IMR-90 (cell line): ENCODE measurements around the gene MFAP4. TPM values are rescaled to one million over a fixed set of nuclear protein-coding genes. Genes with fewer than 3 reads are reported as not detected.

Experiments used
- ATAC-seq: fragments of 200-7000 bp; cut with Tn5 transposase; 2 replicates; pipeline ENCODE4 v1.9.1; 2020; ENCODE audit warnings: low read depth, mild to moderate bottlenecking, moderate library complexity
- BruUV-seq: library from RNA; stranded (reverse); fragments of 400-500 nt; replicated peaks from 2 replicates; lab custom pipeline; 2021; lab: Mats Ljungman, UMichigan
- CTCF ChIA-PET: fragments of 300-600 bp; formaldehyde crosslinking; extraction: SDS; loops from one replicate; lab custom pipeline; 2021; ENCODE audit warnings: antibody characterized with exemption; lab: Yijun Ruan, JAX
- POLR2A ChIA-PET: fragments of 300-600 bp; sonication (Branson Sonifier 250); formaldehyde crosslinking; loops from one replicate; lab custom pipeline; 2022; ENCODE audit warnings: antibody characterized with exemption; ENCODE audit not compliant: unreplicated experiment; lab: Charles Lee
- DNase-seq: peaks from one replicate; pipeline ENCODE4 v3.0.0; 2013
- H2AFZ ChIP-seq: replicated peaks from 2 replicates; pipeline ENCODE3; 2013; ENCODE audit warnings: low read length, mild to moderate bottlenecking; ENCODE audit not compliant: poor library complexity
- H2AK5ac ChIP-seq: 2 replicates; pipeline ENCODE4 v1.6.1; 2013; ENCODE audit warnings: low read depth, low read length, inconsistent platforms
- H2AK9ac ChIP-seq: replicated peaks from 2 replicates; pipeline ENCODE3; 2013; ENCODE audit warnings: mild to moderate bottlenecking, low read depth, low read length, moderate library complexity; ENCODE audit not compliant: poor library complexity
- H2BK120ac ChIP-seq: 2 replicates; pipeline ENCODE4 v1.6.1; 2013; ENCODE audit warnings: low read depth, low read length, inconsistent platforms
- H2BK15ac ChIP-seq: 3 replicates; pipeline ENCODE4 v1.6.1; 2013; ENCODE audit warnings: low read depth, low read length, inconsistent platforms
- H2BK20ac ChIP-seq: 2 replicates; pipeline ENCODE4 v1.6.1; 2013; ENCODE audit warnings: low read depth, mild to moderate bottlenecking, inconsistent platforms, low read length, moderate library complexity
- H2BK5ac ChIP-seq: 2 replicates; pipeline ENCODE4 v1.6.1; 2013; ENCODE audit warnings: mild to moderate bottlenecking, low read depth, low read length, inconsistent platforms; ENCODE audit not compliant: poor library complexity, severe bottlenecking
- H3K14ac ChIP-seq: replicated peaks from 2 replicates; pipeline ENCODE4 v1.6.1; 2013; ENCODE audit warnings: low read depth, low read length, inconsistent platforms
- H3K18ac ChIP-seq: 2 replicates; pipeline ENCODE4 v1.6.1; 2013; ENCODE audit warnings: low read depth, low read length, control low read depth
- H3K23ac ChIP-seq: 2 replicates; pipeline ENCODE4 v1.6.1; 2013; ENCODE audit warnings: low read depth, low read length, inconsistent platforms
- H3K27ac ChIP-seq: 2 replicates; pipeline ENCODE4 v1.5.1; 2013; ENCODE audit warnings: mild to moderate bottlenecking, control low read depth, low read length; ENCODE audit not compliant: insufficient read depth
- H3K27me3 ChIP-seq: 2 replicates; pipeline ENCODE4 v1.6.1; 2013; ENCODE audit warnings: low read length; ENCODE audit not compliant: control insufficient read depth, insufficient read depth
- H3K36me3 ChIP-seq: 2 replicates; pipeline ENCODE4 v1.6.1; 2013; ENCODE audit warnings: low read length, mixed read lengths; ENCODE audit not compliant: control insufficient read depth, insufficient read depth
- H3K4ac ChIP-seq: 2 replicates; pipeline ENCODE4 v1.6.1; 2013; ENCODE audit warnings: low read depth, low read length, inconsistent platforms
- H3K4me1 ChIP-seq: 2 replicates; pipeline ENCODE4 v1.6.1; 2013; ENCODE audit warnings: low read length, mixed read lengths; ENCODE audit not compliant: control insufficient read depth, insufficient read depth
- H3K4me2 ChIP-seq: 2 replicates; pipeline ENCODE4 v1.6.1; 2013; ENCODE audit warnings: low read depth, mild to moderate bottlenecking, control low read depth, low read length, moderate library complexity
- H3K4me3 ChIP-seq: 2 replicates; pipeline ENCODE4 v1.5.1; 2013; ENCODE audit warnings: low read depth, mild to moderate bottlenecking, control low read depth, low read length, moderate library complexity; ENCODE audit not compliant: insufficient read depth
- H3K56ac ChIP-seq: 2 replicates; pipeline ENCODE4 v1.6.1; 2013; ENCODE audit warnings: low read length, inconsistent platforms; ENCODE audit not compliant: insufficient read depth; ENCODE audit errors: extremely low read depth
- H3K79me1 ChIP-seq, 2 experiments: 2 replicates each; pipeline ENCODE4 v1.6.1; 2013; ENCODE audit warnings: low read length in 2 of 2, inconsistent platforms in 1 of 2, low read depth in 1 of 2
- H3K9ac ChIP-seq: 2 replicates; pipeline ENCODE4 v1.6.1; 2013; ENCODE audit warnings: low read depth, low read length, control low read depth
- H3K9me1 ChIP-seq: 2 replicates; pipeline ENCODE4 v1.6.1; 2013; ENCODE audit warnings: low read length, inconsistent platforms; ENCODE audit not compliant: insufficient read depth
- H3K9me3 ChIP-seq: 2 replicates; pipeline ENCODE4 v1.6.1; 2013; ENCODE audit warnings: low read length; ENCODE audit not compliant: control insufficient read depth, insufficient read depth
- H4K20me1 ChIP-seq: 2 replicates; pipeline ENCODE4 v1.6.1; 2013; ENCODE audit warnings: low read length, inconsistent platforms; ENCODE audit not compliant: insufficient read depth
- H4K5ac ChIP-seq: 2 replicates; pipeline ENCODE4 v1.6.1; 2013; ENCODE audit warnings: mild to moderate bottlenecking, low read depth, low read length, control low read depth
- H4K8ac ChIP-seq, 2 experiments: 2 replicates each; pipeline ENCODE4 v1.6.1; 2013; ENCODE audit warnings: low read depth in 2 of 2, low read length in 2 of 2, control low read depth in 1 of 2, inconsistent platforms in 1 of 2
- H4K91ac ChIP-seq: 2 replicates; pipeline ENCODE4 v1.6.1; 2013; ENCODE audit warnings: low read depth, low read length, inconsistent platforms; ENCODE audit not compliant: insufficient read depth
- CEBPB ChIP-seq: IDR thresholded peaks from 2 replicates; pipeline ENCODE4 v1.6.1; 2012; ENCODE audit warnings: low read depth, low read length, improper control_type of control experiment
- CHD1 ChIP-seq: IDR thresholded peaks from 2 replicates; pipeline ENCODE4 v1.6.1; 2012; ENCODE audit warnings: low read depth, low read length, improper control_type of control experiment
- FOS ChIP-seq: fragments of 150-350 bp; IDR thresholded peaks from 2 replicates; pipeline ENCODE4 v1.6.1; 2016; ENCODE audit warnings: low read depth, low read length
- MAFK ChIP-seq: IDR thresholded peaks from 2 replicates; pipeline ENCODE4 v1.6.1; 2012; ENCODE audit warnings: low read depth, low read length, improper control_type of control experiment
- MAZ ChIP-seq: IDR thresholded peaks from 2 replicates; pipeline ENCODE4 v1.6.1; 2012; ENCODE audit warnings: low read depth, mild to moderate bottlenecking, low read length, improper control_type of control experiment, moderate library complexity, borderline replicate concordance
- POLR2A ChIP-seq: IDR thresholded peaks from 2 replicates; pipeline ENCODE4 v1.6.1; 2012; ENCODE audit warnings: mild to moderate bottlenecking, low read depth, low read length
- RAD21 ChIP-seq: IDR thresholded peaks from 2 replicates; pipeline ENCODE4 v1.6.1; 2012; ENCODE audit warnings: low read length, improper control_type of control experiment
- RCOR1 ChIP-seq: IDR thresholded peaks from 2 replicates; pipeline ENCODE4 v1.6.1; 2012; ENCODE audit warnings: mild to moderate bottlenecking, low read length, improper control_type of control experiment; ENCODE audit not compliant: insufficient replicate concordance
- WGBS, 2 experiments: methylation state at CpG; one replicate each; pipeline versions ENCODE4 v1.1.5 to v1.1.7; 2013; ENCODE audit warnings: missing lambda C conversion rate in 2 of 2; ENCODE audit not compliant: insufficient read length in 1 of 2; ENCODE audit errors: extremely low coverage in 2 of 2; 5-methylcytosine and 5-hydroxymethylcytosine counted together
- dilution Hi-C: fragments of 300-500 bp; cut with HindIII; formaldehyde crosslinking; loops from one replicate; pipeline ENCODE4 v1.14.3; 2018; ENCODE audit warnings: low sequenced_read_pairs; ENCODE audit not compliant: unreplicated experiment
- in situ Hi-C: fragments of 300-500 bp; cut with MboI; formaldehyde crosslinking; loops from 3 replicates; pipeline ENCODE4 v1.14.3; 2019; ENCODE audit warnings: low sequenced_read_pairs, inconsistent platforms, mixed read lengths
- intact Hi-C: fragments of 100-400 bp; cut with micrococcal nuclease; formaldehyde crosslinking; loops from 2 replicates; pipeline ENCODE4 v1.10.0; 2022
- polyA plus RNA-seq, 3 experiments: library from polyadenylated mRNA; depleted of rRNA; stranded (reverse); fragments of >200 nt; gene quantifications; 2 replicates each; pipeline ENCODE4 v1.2.3, GENCODE V29; 2012; ENCODE audit warnings: low replicate concordance in 1 of 3
- total RNA-seq: library from RNA; depleted of rRNA; stranded (reverse); fragments of >200 nt; gene quantifications from 2 replicates; pipeline ENCODE4 v1.2.3, GENCODE V29; 2012
- TF ChIP-seq, protein P1 (sequence below): fragments of 150-350 bp; IDR thresholded peaks from 2 replicates; pipeline ENCODE4 v1.6.1; 2017; ENCODE audit warnings: mild to moderate bottlenecking, antibody characterized with exemption, low read length, low read depth
- TF ChIP-seq, protein P2 (sequence below): fragments of 150-350 bp; IDR thresholded peaks from 2 replicates; pipeline ENCODE4 v1.6.1; 2016; ENCODE audit warnings: low read depth, mild to moderate bottlenecking, low read length, moderate library complexity, borderline replicate concordance

Gene MFAP4
- total and polyA plus RNA-seq, 2 of the 4 experiments (the other 2 are of a cell fraction), result 7.0 to 71.6 TPM

DNA sequence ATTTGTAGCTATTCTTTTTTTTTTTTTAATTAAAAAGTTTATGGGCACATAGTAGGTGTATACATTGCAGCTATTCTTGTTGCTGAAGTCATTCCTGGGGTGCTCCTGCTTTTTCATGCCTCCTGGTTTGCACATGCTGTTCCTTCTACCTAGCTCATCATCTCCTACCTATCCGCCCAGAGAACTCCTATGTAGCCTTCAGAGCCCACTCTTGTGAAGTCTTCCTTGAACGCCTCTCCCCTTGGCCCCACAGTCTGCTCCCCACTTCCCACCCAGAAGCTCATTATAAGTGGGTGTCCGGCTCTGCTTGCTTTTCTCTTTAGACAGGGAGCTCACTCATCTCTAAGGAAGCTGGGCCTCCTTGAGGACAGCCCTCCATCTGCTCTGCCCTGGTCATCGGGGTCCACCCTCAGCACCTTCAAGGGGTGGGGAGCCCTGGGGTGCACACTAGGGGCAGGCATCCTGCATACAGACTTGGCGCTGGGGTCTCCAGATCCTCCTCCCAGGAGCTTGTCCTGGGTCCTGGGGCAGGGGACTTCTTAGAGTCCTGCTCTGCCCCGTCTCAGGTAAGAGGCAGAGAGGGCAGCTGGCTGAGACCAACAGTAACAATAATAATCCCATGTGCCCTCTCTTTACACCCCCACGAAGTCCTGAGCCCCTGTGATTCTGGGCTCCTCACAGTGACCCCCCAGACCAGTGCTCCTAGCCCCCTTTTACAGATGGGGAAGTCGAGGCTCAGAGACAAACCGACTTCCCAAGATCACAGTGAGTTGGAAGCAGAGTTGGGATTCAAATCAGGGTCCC, 21.0 kb downstream of the MFAP4 start (continued):
- TF ChIP-seq CHD1, result no peak
- TF ChIP-seq MAFK, result no peak

DNA sequence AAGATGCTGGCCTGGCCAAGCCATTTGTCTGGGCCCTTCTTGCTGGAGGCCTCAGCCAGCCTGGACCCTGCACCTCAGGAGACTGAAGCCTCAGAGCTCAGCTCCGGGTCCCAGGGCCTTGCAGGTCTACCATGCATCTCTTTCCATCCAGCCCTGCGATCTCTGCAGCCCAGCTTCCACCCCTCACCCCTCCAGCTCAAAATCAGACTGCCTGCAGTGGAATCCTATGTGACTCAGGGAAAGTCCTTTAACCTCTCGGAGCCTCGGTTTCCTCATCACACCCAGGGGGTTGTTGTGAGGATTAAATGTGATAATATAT, 21.5 kb downstream of the MFAP4 start:
- no peak for ATAC-seq
- no peak overlapping the region for H2BK120ac ChIP-seq
- H2BK20ac ChIP-seq, result no peak overlapping the region
- H3K27me3 ChIP-seq, result no peaks in the 10 kb centered on the region
- intact Hi-C loops, result no loop called here
- H4K5ac ChIP-seq, result no peak overlapping the region
- H2AK5ac ChIP-seq, result no peak overlapping the region
- no peak overlapping the region for H4K91ac ChIP-seq
- H3K4me1 ChIP-seq, result peaks cover 12% of the 10 kb centered on the region
- ChIA-PET POLR2A (interaction anchor here (0.6 to 1.2 kb wide), 2 partner anchors 12 to 44 kb away, joined by 3 to 5 read pairs; no protein-coding TSS in a partner anchor), CTCF (interaction anchor here (2.3 kb wide), 1 partner anchor 82 kb away, joined by 11 read pairs; no protein-coding TSS in a partner anchor)
- no peak overlapping the region for H3K27ac ChIP-seq
- no peak overlapping the region for H3K4me3 ChIP-seq
- BruUV-seq, result no TSS peak
- H3K56ac ChIP-seq, result no peak overlapping the region
- H2BK5ac ChIP-seq, result no peak overlapping the region
- dilution Hi-C loops, result no loop called here
- no peak overlapping the region for H2AK9ac ChIP-seq
- no peak overlapping the region for H2BK15ac ChIP-seq
- H3K14ac ChIP-seq, result no peak overlapping the region
- no peak overlapping the region for H3K18ac ChIP-seq
- no peak overlapping the region for H4K8ac ChIP-seq
- H3K9me3 ChIP-seq, result no peaks in the 10 kb centered on the region
- DNase-seq, result no peak
- H4K20me1 ChIP-seq, result no peaks in the 10 kb centered on the region
- H3K4me2 ChIP-seq, result no peak overlapping the region
- H2AFZ ChIP-seq, result no peak overlapping the region
- no peak overlapping the region for H3K4ac ChIP-seq
- H3K23ac ChIP-seq, result no peak overlapping the region
- H3K9me1 ChIP-seq, result peaks cover 6% of the 10 kb centered on the region; the same call in 1 of the 2 replicates
- H3K79me1 ChIP-seq, result peaks cover 4 to 11% of the 10 kb centered on the region in 2 experiments; a peak in 3 of 4 replicates
- no peaks in the 10 kb centered on the region for H3K36me3 ChIP-seq
- in situ Hi-C loops, result loop anchor here (5.0 kb wide), 1 partner anchor 137 kb away; no protein-coding TSS in a partner anchor
- H3K9ac ChIP-seq, result no peak overlapping the region
- WGBS, 2 experiments, result 100% methylated on average over 1 of the region's 4 CpGs; no CpG with 5 or more reads in 1 of the 2 experiments
- no peak for TF ChIP-seq CEBPB
- TF ChIP-seq FOS, result no peak
- TF ChIP-seq, protein P1, sequence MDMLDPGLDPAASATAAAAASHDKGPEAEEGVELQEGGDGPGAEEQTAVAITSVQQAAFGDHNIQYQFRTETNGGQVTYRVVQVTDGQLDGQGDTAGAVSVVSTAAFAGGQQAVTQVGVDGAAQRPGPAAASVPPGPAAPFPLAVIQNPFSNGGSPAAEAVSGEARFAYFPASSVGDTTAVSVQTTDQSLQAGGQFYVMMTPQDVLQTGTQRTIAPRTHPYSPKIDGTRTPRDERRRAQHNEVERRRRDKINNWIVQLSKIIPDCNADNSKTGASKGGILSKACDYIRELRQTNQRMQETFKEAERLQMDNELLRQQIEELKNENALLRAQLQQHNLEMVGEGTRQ, result no peak
- TF ChIP-seq, protein P2, sequence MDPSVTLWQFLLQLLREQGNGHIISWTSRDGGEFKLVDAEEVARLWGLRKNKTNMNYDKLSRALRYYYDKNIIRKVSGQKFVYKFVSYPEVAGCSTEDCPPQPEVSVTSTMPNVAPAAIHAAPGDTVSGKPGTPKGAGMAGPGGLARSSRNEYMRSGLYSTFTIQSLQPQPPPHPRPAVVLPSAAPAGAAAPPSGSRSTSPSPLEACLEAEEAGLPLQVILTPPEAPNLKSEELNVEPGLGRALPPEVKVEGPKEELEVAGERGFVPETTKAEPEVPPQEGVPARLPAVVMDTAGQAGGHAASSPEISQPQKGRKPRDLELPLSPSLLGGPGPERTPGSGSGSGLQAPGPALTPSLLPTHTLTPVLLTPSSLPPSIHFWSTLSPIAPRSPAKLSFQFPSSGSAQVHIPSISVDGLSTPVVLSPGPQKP, result no peak
- TF ChIP-seq POLR2A, result no peak
- TF ChIP-seq MAFK, result no peak
- TF ChIP-seq CHD1, result no peak
- no peak for TF ChIP-seq RCOR1
- TF ChIP-seq RAD21, result no peak
- TF ChIP-seq MAZ, result no peak
